ENCODE measurements around the gene LRRC31. TPM values are rescaled to one million over a fixed set of nuclear protein-coding genes. Genes with fewer than 3 reads are reported as not detected.

LRRC31 gene
- polyA plus RNA-seq, 1 of the 3 experiments (the other 2 are of a cell fraction), result not detected

GRCh38 chr3:169818316-169818715, 51.4 kb downstream of the LRRC31 start:
- Histone ChIP-seq H3K9me3 (0 out of 2 replicates have a peak, but pooled peaks cover 11% of the 10 kb centered on the region), H2AFZ (ENCODE audit: low read depth) (peak overlapping the region; percentile 47), H3K9ac (no peak overlapping the region), H3K27ac (ENCODE audit: low read depth in 2 of 2, low read length in 1 of 2) (peak overlapping the region; percentile 36 to 62; a peak in 3 of 4 replicates), H4K20me1 (ENCODE audit: insufficient read depth) (no peaks in the 10 kb centered on the region), H3K79me2 (ENCODE audit: insufficient read depth) (no peaks in the 10 kb centered on the region), H3K4me1 (ENCODE audit: control insufficient read depth in 1 of 2, insufficient read depth in 2 of 2, low read depth in 1 of 2, low read length in 1 of 2) (peaks cover 0 to 4% of the 10 kb centered on the region in 2 experiments; a peak in 2 of 4 replicates), H3K27me3 (ENCODE audit: insufficient read depth) (no peaks in the 10 kb centered on the region), H3K4me2 (no peak overlapping the region), H3F3A (replicated peaks; ENCODE audit: insufficient read depth) (no peaks in the 10 kb centered on the region), H3K36me3 (replicated peaks in 1 of 2; ENCODE audit: control insufficient read depth in 1 of 2, insufficient read depth in 2 of 2, low read length in 1 of 2) (no peaks in the 10 kb centered on the region), H3K4me3 (ENCODE audit: low read depth in 2 of 2, low read length in 1 of 2) (no peak overlapping the region), H3K9me2 (no peaks in the 10 kb centered on the region)
- WGBS (ENCODE audit: low lambda C conversion rate), result 62% methylated on average over 2 of the region's 2 CpGs
- CTCF ChIA-PET, result no interaction called here
- TF ChIP-seq YY1 (IDR thresholded peaks at IDR 0.05; ENCODE audit: low read depth) (no peak), USF2 (IDR thresholded peaks at IDR 0.05; ENCODE audit: borderline replicate concordance, low read depth, low read length) (no peak), NFIC (IDR thresholded peaks at IDR 0.05; ENCODE audit: borderline replicate concordance) (no peak), EZH2phosphoT487 (IDR thresholded peaks at IDR 0.05; ENCODE audit: borderline replicate concordance, low read depth) (no peak), FOXM1 (IDR thresholded peaks at IDR 0.05; ENCODE audit: low read depth) (no peak), POLR2AphosphoS5 (IDR thresholded peaks at IDR 0.05; ENCODE audit: low read depth, low read length) (no peak), TEAD4 (IDR thresholded peaks at IDR 0.05; ENCODE audit: borderline replicate concordance, insufficient read depth) (no peak), RFX5 (IDR thresholded peaks at IDR 0.05; ENCODE audit: low read length) (no peak), GATA2 (CRISPR knock-in tag; IDR thresholded peaks at IDR 0.05) (no peak), IRF3 (IDR thresholded peaks at IDR 0.05; ENCODE audit: low read depth, low read length) (no peak), RCOR1 (IDR thresholded peaks at IDR 0.05; ENCODE audit: low read length) (no peak)
- DNase-seq, result no peak
- POLR2A ChIA-PET, result no interaction called here

GRCh38 chr3:169815590-169816150, 54.1 kb downstream of the LRRC31 start:
- WGBS (ENCODE audit: low lambda C conversion rate), result 74% methylated on average over 4 of the region's 4 CpGs
- DNase-seq, result no peak

More at GRCh38 chr3:169815590-169816150, 54.1 kb downstream of the LRRC31 start:
- H3K4me1 ChIP-seq (ENCODE audit: control insufficient read depth in 1 of 2, insufficient read depth in 2 of 2, low read depth in 1 of 2, low read length in 1 of 2), result peaks cover 0 to 15% of the 10 kb centered on the region in 2 experiments; a peak in 2 of 4 replicates
- H3K9me2 ChIP-seq, result no peaks in the 10 kb centered on the region
- H3K4me2 ChIP-seq, result no peak overlapping the region
- H3F3A ChIP-seq (replicated peaks; ENCODE audit: insufficient read depth), result no peaks in the 10 kb centered on the region
- H3K27ac ChIP-seq (ENCODE audit: low read depth in 2 of 2, low read length in 1 of 2), result no peak overlapping the region
- POLR2A ChIA-PET, result no interaction called here
- CTCF ChIA-PET, result no interaction called here
- TF ChIP-seq MAX (IDR thresholded peaks at IDR 0.05; ENCODE audit: low read depth) (no peak), JUND (IDR thresholded peaks at IDR 0.05) (no peak), RFX5 (IDR thresholded peaks at IDR 0.05; ENCODE audit: low read length) (no peak), SMC3 (IDR thresholded peaks at IDR 0.05; ENCODE audit: low read depth, low read length) (no peak), PBX3 (IDR thresholded peaks at IDR 0.05) (no peak), TEAD4 (IDR thresholded peaks at IDR 0.05; ENCODE audit: borderline replicate concordance, insufficient read depth) (no peak), SIN3A (IDR thresholded peaks at IDR 0.05; ENCODE audit: borderline replicate concordance, low read depth, low read length) (no peak), FOXJ3 (CRISPR knock-in tag; IDR thresholded peaks at IDR 0.05) (no peak), MXI1 (IDR thresholded peaks at IDR 0.05; ENCODE audit: low read depth, low read length) (no peak), TCF12 (IDR thresholded peaks at IDR 0.05) (no peak), ZBTB33 (IDR thresholded peaks at IDR 0.05; ENCODE audit: borderline replicate concordance, low read depth) (no peak), RXRA (IDR thresholded peaks at IDR 0.05; ENCODE audit: borderline replicate concordance, low read depth) (no peak), EZH2phosphoT487 (IDR thresholded peaks at IDR 0.05; ENCODE audit: borderline replicate concordance, low read depth) (no peak), GATA2 (CRISPR knock-in tag; IDR thresholded peaks at IDR 0.05) (no peak), TAF1 (IDR thresholded peaks at IDR 0.05; ENCODE audit: borderline replicate concordance, low read depth, low read length) (no peak), RAD21 (IDR thresholded peaks at IDR 0.05; ENCODE audit: low read length) (no peak), FOXM1 (IDR thresholded peaks at IDR 0.05; ENCODE audit: low read depth) (no peak)
- H4K20me1 ChIP-seq (ENCODE audit: insufficient read depth), result no peaks in the 10 kb centered on the region
- no peaks in the 10 kb centered on the region for H3K27me3 ChIP-seq (ENCODE audit: insufficient read depth)
- H2AFZ ChIP-seq (ENCODE audit: low read depth), result no peak overlapping the region
- no peak overlapping the region for H3K4me3 ChIP-seq (ENCODE audit: low read depth in 2 of 2, low read length in 1 of 2)
- H3K36me3 ChIP-seq (replicated peaks in 1 of 2; ENCODE audit: control insufficient read depth in 1 of 2, insufficient read depth in 2 of 2, low read length in 1 of 2), result no peaks in the 10 kb centered on the region
- 0 out of 2 replicates have a peak, but pooled peaks cover 11% of the 10 kb centered on the region for H3K9me3 ChIP-seq
- no peaks in the 10 kb centered on the region for H3K79me2 ChIP-seq (ENCODE audit: insufficient read depth)
- no peak overlapping the region for H3K9ac ChIP-seq

All from SK-N-SH (cell line).